HCT116 (cell line): ENCODE data around the gene MTMR6.

Source experiments
- CTCF ChIP-seq, 3 experiments: fragments of 200-600 bp in 1 of 3; sonication (generic) in 1 of 3; IDR thresholded peaks in 2 of 3; conservative IDR thresholded peaks in 1 of 3; 2 replicates each; pipeline ENCODE4 v1.5.1; 2012 to 2017; ENCODE audit warnings: low read depth in 2 of 3, low read length in 2 of 3, antibody characterized with exemption in 1 of 3, borderline replicate concordance in 1 of 3, control low read depth in 1 of 3, mild to moderate bottlenecking in 1 of 3, mixed read lengths in 1 of 3, mixed run types in 1 of 3, moderate library complexity in 1 of 3; ENCODE audit not compliant: insufficient read depth in 1 of 3
- EGR1 ChIP-seq: IDR thresholded peaks from 2 replicates; pipeline ENCODE4 v1.6.1; 2012; ENCODE audit warnings: low read depth
- EZH2 ChIP-seq: fragments of 200-600 bp; sonication (generic); IDR thresholded peaks from 2 replicates; pipeline ENCODE4 v1.6.1; 2017; ENCODE audit warnings: antibody characterized with exemption, mixed run types
- FOSL1 ChIP-seq: IDR thresholded peaks from 2 replicates; pipeline ENCODE4 v1.6.1; 2012; ENCODE audit warnings: low read depth
- POLR2A ChIP-seq: IDR thresholded peaks from 2 replicates; pipeline ENCODE4 v1.7.0; 2011; ENCODE audit warnings: borderline replicate concordance; ENCODE audit not compliant: insufficient read depth, insufficient read length; ENCODE audit errors: extremely low read depth
- SP1 ChIP-seq: IDR thresholded peaks from 2 replicates; pipeline ENCODE4 v1.6.1; 2012; ENCODE audit warnings: low read depth
- YY1 ChIP-seq: IDR thresholded peaks from 2 replicates; pipeline ENCODE4 v1.6.1; 2011; ENCODE audit warnings: low read length, low read depth, moderate library complexity, mild to moderate bottlenecking; ENCODE audit not compliant: insufficient replicate concordance; ENCODE audit errors: extremely low read depth
- TF ChIP-seq, protein P1 (sequence below): IDR thresholded peaks from 2 replicates; pipeline ENCODE4 v1.6.1; 2012

- TF ChIP-seq YY1 (no peak), CTCF (IDR thresholded peaks at IDR 0.05 in 2 of 3, conservative IDR thresholded peaks at IDR 0.05 in 1 of 3; ENCODE audit: borderline replicate concordance in 1 of 3, insufficient read depth in 1 of 3, low read depth in 2 of 3, low read length in 2 of 3) (no peak), EZH2 (no peak), POLR2A (no peak), SP1 (no peak), FOSL1 (no peak), EGR1 (no peak)
- TF ChIP-seq, protein P1, sequence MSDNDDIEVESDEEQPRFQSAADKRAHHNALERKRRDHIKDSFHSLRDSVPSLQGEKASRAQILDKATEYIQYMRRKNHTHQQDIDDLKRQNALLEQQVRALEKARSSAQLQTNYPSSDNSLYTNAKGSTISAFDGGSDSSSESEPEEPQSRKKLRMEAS = no peak
These were observed 7.9 kb upstream of the MTMR6 start for GRCh38 chr13:25295228-25295627.
